GM23338 (cell line): ENCODE measurements around the gene KRT16. TPM values are rescaled to one million over a fixed set of nuclear protein-coding genes. Genes with fewer than 3 reads are reported as not detected.
"Not testable (repeated sequence)": the region's sequence is repeated elsewhere in the genome, so short reads cannot be mapped to it uniquely, and the experiment has no call there.

Experiments used
- ATAC-seq: fragments of 200-7000 bp; cut with Tn5 transposase; 3 replicates; pipeline ENCODE4 v1.9.1; 2020
- DNase-seq: peaks from one replicate; pipeline ENCODE4 v3.0.0-alpha.2; 2015; ENCODE audit warnings: low spot score
- H2AFZ ChIP-seq: fragments of 200-600 bp; sonication (generic); 2 replicates; pipeline ENCODE4 v1.8.0; 2016; ENCODE audit warnings: antibody characterized with exemption, mild to moderate bottlenecking, moderate library complexity
- H3F3A ChIP-seq: fragments of 200-600 bp; sonication (generic); replicated peaks from 2 replicates; pipeline ENCODE4 v1.8.0; 2017; ENCODE audit warnings: antibody characterized with exemption, mixed run types, low read depth
- H3K27ac ChIP-seq: fragments of 200-600 bp; sonication (generic); 2 replicates; pipeline ENCODE4 v1.6.1; 2016; ENCODE audit warnings: low read depth
- H3K27me3 ChIP-seq: fragments of 200-600 bp; sonication (generic); 2 replicates; pipeline ENCODE4 v1.8.0; 2016; ENCODE audit warnings: mild to moderate bottlenecking, mixed run types, moderate library complexity; ENCODE audit not compliant: insufficient read depth
- H3K36me3 ChIP-seq: fragments of 200-600 bp; sonication (generic); 2 replicates; pipeline ENCODE4 v1.8.0; 2016; ENCODE audit warnings: mild to moderate bottlenecking; ENCODE audit not compliant: insufficient read depth
- H3K4me1 ChIP-seq: fragments of 200-600 bp; sonication (generic); 2 replicates; pipeline ENCODE4 v1.8.0; 2016; ENCODE audit warnings: mild to moderate bottlenecking, moderate library complexity; ENCODE audit not compliant: insufficient read depth
- H3K4me2 ChIP-seq: fragments of 200-600 bp; sonication (generic); 2 replicates; pipeline ENCODE4 v1.7.1; 2017; ENCODE audit warnings: mixed run types
- H3K4me3 ChIP-seq: fragments of 200-600 bp; sonication (generic); 2 replicates; pipeline ENCODE4 v1.6.1; 2016; ENCODE audit warnings: mixed run types
- H3K79me2 ChIP-seq: fragments of 200-600 bp; sonication (generic); replicated peaks from 2 replicates; pipeline ENCODE4 v1.8.0; 2017; ENCODE audit warnings: mild to moderate bottlenecking; ENCODE audit not compliant: insufficient read depth
- H3K9me2 ChIP-seq: fragments of 200-600 bp; sonication (generic); 2 replicates; pipeline ENCODE4 v1.8.0; 2017; ENCODE audit not compliant: insufficient read depth
- H4K20me1 ChIP-seq: fragments of 200-600 bp; sonication (generic); replicated peaks from 2 replicates; pipeline ENCODE4 v1.8.0; 2017; ENCODE audit warnings: mild to moderate bottlenecking; ENCODE audit not compliant: insufficient read depth
- H3K27ac Mint-ChIP-seq: 2 replicates; pipeline ENCODE4 v1.8.0; 2020; ENCODE audit warnings: inconsistent platforms, mild to moderate bottlenecking, moderate library complexity, mixed read lengths
- H3K27me3 Mint-ChIP-seq: 3 replicates; pipeline ENCODE4 v1.8.0; 2022; ENCODE audit warnings: low read depth, mild to moderate bottlenecking, moderate library complexity, mixed read lengths, inconsistent platforms; ENCODE audit not compliant: insufficient read depth, poor library complexity
- H3K36me3 Mint-ChIP-seq: 3 replicates; pipeline ENCODE4 v1.8.0; 2021; ENCODE audit warnings: low read depth, mild to moderate bottlenecking, inconsistent platforms, moderate library complexity, mixed read lengths
- H3K4me1 Mint-ChIP-seq: 3 replicates; pipeline ENCODE4 v1.8.0; 2020; ENCODE audit warnings: mild to moderate bottlenecking, inconsistent platforms, mixed read lengths
- H3K4me3 Mint-ChIP-seq: 3 replicates; pipeline ENCODE4 v1.8.0; 2021; ENCODE audit warnings: moderate library complexity, mild to moderate bottlenecking, inconsistent platforms, mixed read lengths
- H3K9me3 Mint-ChIP-seq: 3 replicates; pipeline ENCODE4 v1.8.0; 2020; ENCODE audit warnings: moderate library complexity, mild to moderate bottlenecking, inconsistent platforms, mixed read lengths
- CREB1 ChIP-seq: fragments of 250-450 bp; sonication (Bioruptor Pico); IDR thresholded peaks from 2 replicates; pipeline ENCODE4 v1.5.0; 2020; ENCODE audit warnings: low read depth, mild to moderate bottlenecking, moderate library complexity
- CTCF ChIP-seq, 2 experiments: fragments of 200-600 bp in 1 of 2; sonication (generic) in 1 of 2; conservative IDR thresholded peaks; 2 replicates each; pipeline versions ENCODE4 v1.5.1 to v1.6.1; 2016 to 2017; ENCODE audit warnings: antibody characterized with exemption in 2 of 2, low read depth in 2 of 2, mild to moderate bottlenecking in 2 of 2, moderate library complexity in 1 of 2
- EZH2 ChIP-seq: fragments of 200-600 bp; sonication (generic); IDR thresholded peaks from one replicate; pipeline ENCODE4 v1.8.0; 2017; ENCODE audit warnings: antibody characterized with exemption, mild to moderate bottlenecking, low read depth; ENCODE audit not compliant: unreplicated experiment
- NANOG ChIP-seq: IDR thresholded peaks from 2 replicates; pipeline ENCODE4 v1.6.1; 2016; ENCODE audit warnings: antibody characterized with exemption, borderline replicate concordance
- ZNF331 ChIP-seq: fragments of 250-450 bp; sonication (Bioruptor Pico); IDR thresholded peaks from 2 replicates; pipeline ENCODE4 v1.5.0; 2020; ENCODE audit warnings: low read depth, mild to moderate bottlenecking, moderate library complexity
- polyA plus RNA-seq: library from polyadenylated mRNA; unstranded; fragments of >200 nt; fragmentation: Nextera tagmentation; extraction: Ambion mirVana; gene quantifications from 2 replicates; pipeline ENCODE4 v1.2.1, GENCODE V29; 2016
- total RNA-seq: library from RNA; depleted of rRNA; stranded (reverse); fragments of >200 nt; shearing (Covaris generic); gene quantifications from 2 replicates; pipeline ENCODE4 v1.2.3, GENCODE V29; 2014

Gene KRT16
- total and polyA plus RNA-seq, 2 experiments from 2014 or later = not detected

GRCh38 chr17:41583137-41584127, 29.1 kb downstream of the KRT16 start:
- H3K4me2 ChIP-seq = no peak overlapping the region
- no peaks in the 10 kb centered on the region for H3K27me3 ChIP-seq
- TF ChIP-seq CTCF (conservative IDR thresholded peaks at IDR 0.05; ENCODE audit: low read depth in 2 of 2) (peak in 1 of 2 experiments; percentile 39; a peak in 2 of 4 replicates), NANOG (no peak), ZNF331 (CRISPR knock-in tag) (no peak), EZH2 (no peak), CREB1 (CRISPR knock-in tag) (no peak)
- peaks cover 7% of the 10 kb centered on the region; the same call in 2 of the 3 replicates for H3K4me1 Mint-ChIP-seq
- H3K9me2 ChIP-seq = peaks cover 10% of the 10 kb centered on the region
- no peak overlapping the region for H3K27ac ChIP-seq
- H3K36me3 ChIP-seq = no peaks in the 10 kb centered on the region
- H3K4me3 ChIP-seq = no peak overlapping the region
- H3K36me3 Mint-ChIP-seq = no peaks in the 10 kb centered on the region; the same call in 2 of the 3 replicates
- H3F3A ChIP-seq = no peaks in the 10 kb centered on the region; the same call in 1 of the 2 replicates
- H3K4me3 Mint-ChIP-seq = no peak overlapping the region
- H2AFZ ChIP-seq = no peak overlapping the region
- ATAC-seq = no peak
- H4K20me1 ChIP-seq = no peaks in the 10 kb centered on the region
- peaks cover 3% of the 10 kb centered on the region; the same call in 1 of the 3 replicates for H3K9me3 Mint-ChIP-seq
- DNase-seq = no peak
- peaks cover 12% of the 10 kb centered on the region for H3K27me3 Mint-ChIP-seq
- no peak overlapping the region for H3K27ac Mint-ChIP-seq
- no peaks in the 10 kb centered on the region for H3K79me2 ChIP-seq
- peaks cover 3% of the 10 kb centered on the region; the same call in 1 of the 2 replicates for H3K4me1 ChIP-seq

GRCh38 chr17:41582061-41582968, 30.3 kb downstream of the KRT16 start:
- not testable (repeated sequence) for H4K20me1 ChIP-seq, H3F3A ChIP-seq, H3K4me1 Mint-ChIP-seq, H3K4me3 Mint-ChIP-seq, DNase-seq, H3K9me2 ChIP-seq, ATAC-seq, H3K79me2 ChIP-seq, H3K27me3 ChIP-seq, H3K27ac Mint-ChIP-seq, H3K36me3 ChIP-seq, H3K9me3 Mint-ChIP-seq, H3K27ac ChIP-seq, H3K4me3 ChIP-seq, H3K36me3 Mint-ChIP-seq, H2AFZ ChIP-seq, H3K4me1 ChIP-seq, H3K4me2 ChIP-seq
- H3K27me3 Mint-ChIP-seq = peaks cover 15% of the 10 kb centered on the region
